SK-N-SH treated with all-trans-retinoic acid at 6 μM for 48 hours (cell line): ENCODE results near the gene CCNJL.

Source experiments
- ESRRG ChIP-seq: fragments of 250-450 bp; sonication (Bioruptor Pico); IDR thresholded peaks from 2 replicates; pipeline ENCODE4 v1.6.1; 2021; ENCODE audit warnings: mild to moderate bottlenecking
- GLIS3 ChIP-seq: fragments of 250-450 bp; sonication (Bioruptor Pico); IDR thresholded peaks from 2 replicates; pipeline ENCODE4 v1.5.0; 2020; ENCODE audit warnings: mild to moderate bottlenecking, moderate library complexity
- POU6F1 ChIP-seq: fragments of 250-450 bp; sonication (Bioruptor Pico); IDR thresholded peaks from 2 replicates; pipeline ENCODE4 v1.8.0; 2021; ENCODE audit warnings: low read depth, mild to moderate bottlenecking, moderate library complexity, borderline replicate concordance
- PPARA ChIP-seq: fragments of 250-450 bp; sonication (Bioruptor Pico); IDR thresholded peaks from 2 replicates; pipeline ENCODE4 v1.5.0; 2020; ENCODE audit warnings: mild to moderate bottlenecking, borderline replicate concordance
- RARB ChIP-seq: fragments of 250-450 bp; sonication (Bioruptor Pico); IDR thresholded peaks from 2 replicates; pipeline ENCODE4 v1.8.0; 2021; ENCODE audit warnings: mild to moderate bottlenecking, moderate library complexity
- SNAI2 ChIP-seq: fragments of 250-450 bp; sonication (Bioruptor Pico); IDR thresholded peaks from 2 replicates; pipeline ENCODE4 v1.5.0; 2020; ENCODE audit warnings: mild to moderate bottlenecking, moderate library complexity
- TCF4 ChIP-seq: fragments of 250-450 bp; sonication (Bioruptor Pico); IDR thresholded peaks from 2 replicates; pipeline ENCODE4 v1.8.0; 2021; ENCODE audit warnings: mild to moderate bottlenecking, moderate library complexity, borderline replicate concordance
- ZFP3 ChIP-seq: fragments of 250-450 bp; sonication (Bioruptor Pico); IDR thresholded peaks from 2 replicates; pipeline ENCODE4 v1.5.0; 2020; ENCODE audit warnings: mild to moderate bottlenecking, moderate library complexity
- ZFP30 ChIP-seq: fragments of 450-650 bp; formaldehyde crosslinking; IDR thresholded peaks from 2 replicates; pipeline ENCODE4 v1.5.0; 2022; ENCODE audit warnings: mild to moderate bottlenecking, moderate library complexity
- TF ChIP-seq, protein P1 (sequence below): fragments of 250-450 bp; sonication (Bioruptor Pico); IDR thresholded peaks from 2 replicates; pipeline ENCODE4 v1.5.0; 2020; ENCODE audit warnings: mild to moderate bottlenecking, moderate library complexity
- TF ChIP-seq, protein P2 (sequence below): fragments of 250-450 bp; sonication (Bioruptor Pico); IDR thresholded peaks from 2 replicates; pipeline ENCODE4 v1.8.0; 2020; ENCODE audit warnings: mild to moderate bottlenecking, moderate library complexity, borderline replicate concordance
- TF ChIP-seq, protein P3 (sequence below): fragments of 250-450 bp; sonication (Bioruptor Pico); IDR thresholded peaks from 2 replicates; pipeline ENCODE4 v1.5.1; 2020; ENCODE audit warnings: low read depth, mild to moderate bottlenecking, moderate library complexity

- TF ChIP-seq POU6F1 = no peak
- TF ChIP-seq, protein P1, sequence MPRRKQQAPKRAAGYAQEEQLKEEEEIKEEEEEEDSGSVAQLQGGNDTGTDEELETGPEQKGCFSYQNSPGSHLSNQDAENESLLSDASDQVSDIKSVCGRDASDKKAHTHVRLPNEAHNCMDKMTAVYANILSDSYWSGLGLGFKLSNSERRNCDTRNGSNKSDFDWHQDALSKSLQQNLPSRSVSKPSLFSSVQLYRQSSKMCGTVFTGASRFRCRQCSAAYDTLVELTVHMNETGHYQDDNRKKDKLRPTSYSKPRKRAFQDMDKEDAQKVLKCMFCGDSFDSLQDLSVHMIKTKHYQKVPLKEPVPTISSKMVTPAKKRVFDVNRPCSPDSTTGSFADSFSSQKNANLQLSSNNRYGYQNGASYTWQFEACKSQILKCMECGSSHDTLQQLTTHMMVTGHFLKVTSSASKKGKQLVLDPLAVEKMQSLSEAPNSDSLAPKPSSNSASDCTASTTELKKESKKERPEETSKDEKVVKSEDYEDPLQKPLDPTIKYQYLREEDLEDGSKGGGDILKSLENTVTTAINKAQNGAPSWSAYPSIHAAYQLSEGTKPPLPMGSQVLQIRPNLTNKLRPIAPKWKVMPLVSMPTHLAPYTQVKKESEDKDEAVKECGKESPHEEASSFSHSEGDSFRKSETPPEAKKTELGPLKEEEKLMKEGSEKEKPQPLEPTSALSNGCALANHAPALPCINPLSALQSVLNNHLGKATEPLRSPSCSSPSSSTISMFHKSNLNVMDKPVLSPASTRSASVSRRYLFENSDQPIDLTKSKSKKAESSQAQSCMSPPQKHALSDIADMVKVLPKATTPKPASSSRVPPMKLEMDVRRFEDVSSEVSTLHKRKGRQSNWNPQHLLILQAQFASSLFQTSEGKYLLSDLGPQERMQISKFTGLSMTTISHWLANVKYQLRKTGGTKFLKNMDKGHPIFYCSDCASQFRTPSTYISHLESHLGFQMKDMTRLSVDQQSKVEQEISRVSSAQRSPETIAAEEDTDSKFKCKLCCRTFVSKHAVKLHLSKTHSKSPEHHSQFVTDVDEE (CRISPR knock-in tag) = no peak
- no peak for TF ChIP-seq TCF4 (CRISPR knock-in tag)
- TF ChIP-seq PPARA (CRISPR knock-in tag) = no peak
- TF ChIP-seq GLIS3 = no peak
- TF ChIP-seq RARB (CRISPR knock-in tag) = no peak
- no peak for TF ChIP-seq ZFP3 (CRISPR knock-in tag)
- no peak for TF ChIP-seq ZFP30 (CRISPR knock-in tag)
- no peak for TF ChIP-seq ESRRG (CRISPR knock-in tag)
- no peak for TF ChIP-seq SNAI2 (CRISPR knock-in tag)
- TF ChIP-seq, protein P2, sequence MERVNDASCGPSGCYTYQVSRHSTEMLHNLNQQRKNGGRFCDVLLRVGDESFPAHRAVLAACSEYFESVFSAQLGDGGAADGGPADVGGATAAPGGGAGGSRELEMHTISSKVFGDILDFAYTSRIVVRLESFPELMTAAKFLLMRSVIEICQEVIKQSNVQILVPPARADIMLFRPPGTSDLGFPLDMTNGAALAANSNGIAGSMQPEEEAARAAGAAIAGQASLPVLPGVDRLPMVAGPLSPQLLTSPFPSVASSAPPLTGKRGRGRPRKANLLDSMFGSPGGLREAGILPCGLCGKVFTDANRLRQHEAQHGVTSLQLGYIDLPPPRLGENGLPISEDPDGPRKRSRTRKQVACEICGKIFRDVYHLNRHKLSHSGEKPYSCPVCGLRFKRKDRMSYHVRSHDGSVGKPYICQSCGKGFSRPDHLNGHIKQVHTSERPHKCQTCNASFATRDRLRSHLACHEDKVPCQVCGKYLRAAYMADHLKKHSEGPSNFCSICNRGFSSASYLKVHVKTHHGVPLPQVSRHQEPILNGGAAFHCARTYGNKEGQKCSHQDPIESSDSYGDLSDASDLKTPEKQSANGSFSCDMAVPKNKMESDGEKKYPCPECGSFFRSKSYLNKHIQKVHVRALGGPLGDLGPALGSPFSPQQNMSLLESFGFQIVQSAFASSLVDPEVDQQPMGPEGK = no peak
- TF ChIP-seq, protein P3, sequence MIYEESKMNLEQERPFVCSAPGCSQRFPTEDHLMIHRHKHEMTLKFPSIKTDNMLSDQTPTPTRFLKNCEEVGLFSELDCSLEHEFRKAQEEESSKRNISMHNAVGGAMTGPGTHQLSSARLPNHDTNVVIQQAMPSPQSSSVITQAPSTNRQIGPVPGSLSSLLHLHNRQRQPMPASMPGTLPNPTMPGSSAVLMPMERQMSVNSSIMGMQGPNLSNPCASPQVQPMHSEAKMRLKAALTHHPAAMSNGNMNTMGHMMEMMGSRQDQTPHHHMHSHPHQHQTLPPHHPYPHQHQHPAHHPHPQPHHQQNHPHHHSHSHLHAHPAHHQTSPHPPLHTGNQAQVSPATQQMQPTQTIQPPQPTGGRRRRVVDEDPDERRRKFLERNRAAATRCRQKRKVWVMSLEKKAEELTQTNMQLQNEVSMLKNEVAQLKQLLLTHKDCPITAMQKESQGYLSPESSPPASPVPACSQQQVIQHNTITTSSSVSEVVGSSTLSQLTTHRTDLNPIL (CRISPR knock-in tag) = no peak
Observed at GRCh38 chr5:160305319-160305718, 7.0 kb downstream of the CCNJL start.
